ENCODE data around the gene WNT7A.

The WNT7A gene

DNA sequence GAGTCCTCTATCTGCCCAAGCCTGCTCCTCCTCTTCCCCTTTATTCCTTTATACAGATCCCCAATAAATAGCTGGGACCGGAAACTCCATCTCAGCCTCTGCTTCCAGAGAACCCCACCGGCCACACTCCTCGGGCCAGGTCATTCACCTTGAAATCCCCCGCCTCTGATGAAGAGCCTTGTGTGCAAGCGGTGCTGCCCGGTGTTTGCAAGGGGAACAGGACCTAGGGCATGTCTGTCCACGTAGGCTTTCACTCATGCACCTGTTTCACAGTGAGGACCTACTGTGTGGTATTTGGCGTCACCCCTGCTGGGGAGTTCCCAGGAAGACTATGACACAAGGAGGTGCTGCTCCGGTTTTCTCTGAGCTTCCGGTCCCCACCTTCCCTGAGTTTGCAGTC, 54.0 kb downstream of the WNT7A start:
- DNase-seq: no peak

DNA sequence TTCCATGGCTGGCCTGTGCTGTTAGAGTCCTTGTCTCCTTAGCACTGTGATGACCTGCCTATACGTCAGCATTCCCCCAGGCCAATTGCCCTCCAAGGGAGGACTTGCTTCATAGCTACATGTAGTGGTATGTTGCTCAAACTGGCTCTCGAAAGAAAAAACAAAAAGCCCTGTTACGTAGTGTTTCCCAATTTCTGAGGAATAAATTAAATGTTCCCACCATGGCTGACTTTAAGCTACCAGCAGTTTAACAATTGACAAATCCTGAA, 54.6 kb downstream of the WNT7A start:
- no peak for DNase-seq

DNA sequence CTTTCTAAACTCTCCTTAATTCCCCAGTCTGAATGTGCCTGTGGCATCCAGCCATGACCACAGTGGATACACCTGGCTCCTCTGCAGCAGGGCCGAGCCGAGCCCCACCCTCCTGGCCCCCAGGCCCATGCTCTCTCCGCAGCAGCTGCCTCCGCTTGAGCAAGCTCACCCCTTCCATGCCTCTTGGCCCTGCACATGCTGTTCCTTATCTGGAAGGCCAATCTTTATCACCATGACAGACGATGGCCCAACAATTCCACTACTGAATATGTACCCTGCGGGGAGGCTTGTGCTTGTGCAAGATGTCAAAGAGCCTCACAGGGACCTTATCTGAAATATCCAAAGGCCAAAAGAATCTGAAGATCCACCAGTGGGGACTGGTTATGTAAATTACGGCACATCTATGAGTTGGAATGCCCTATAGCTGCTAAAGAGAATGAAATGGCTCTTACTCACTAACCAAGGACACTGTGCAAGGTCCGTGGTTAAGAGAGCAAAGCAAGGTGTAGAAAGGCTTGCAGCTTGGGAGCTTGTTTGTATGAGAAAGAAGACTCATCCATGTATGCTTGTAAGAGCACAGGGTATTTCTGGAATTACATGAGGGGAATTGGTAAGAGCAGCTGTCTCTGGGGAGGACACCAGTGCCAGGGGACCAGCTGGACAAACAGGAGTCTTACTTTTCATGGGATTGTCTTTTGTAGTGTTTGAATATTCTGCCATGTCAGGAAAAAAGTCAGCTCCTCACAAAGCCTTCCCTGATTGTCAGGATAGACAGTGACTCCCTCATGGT, 55.2 kb downstream of the WNT7A start:
- no peak for DNase-seq

DNA sequence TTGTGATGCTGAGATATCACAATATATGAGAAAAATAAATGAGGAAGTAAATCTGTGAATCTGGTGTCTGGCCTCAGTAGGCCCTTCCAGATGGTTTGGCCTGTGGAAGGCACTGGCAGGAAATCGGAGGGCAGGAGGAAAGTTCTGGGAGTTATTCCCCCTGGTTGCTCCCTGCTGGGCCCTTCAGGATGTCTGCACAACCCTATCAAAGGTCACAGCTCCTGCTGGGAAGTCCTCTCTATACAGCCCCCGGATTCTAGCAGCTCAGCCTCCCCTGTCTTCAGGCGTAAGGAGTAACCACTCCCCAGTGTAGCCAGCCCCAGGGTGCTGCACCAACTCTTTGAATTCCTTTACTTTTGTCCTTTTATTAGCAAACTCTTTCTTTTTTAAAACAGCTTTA, 56.2 kb downstream of the WNT7A start:
- no peak for DNase-seq

DNA sequence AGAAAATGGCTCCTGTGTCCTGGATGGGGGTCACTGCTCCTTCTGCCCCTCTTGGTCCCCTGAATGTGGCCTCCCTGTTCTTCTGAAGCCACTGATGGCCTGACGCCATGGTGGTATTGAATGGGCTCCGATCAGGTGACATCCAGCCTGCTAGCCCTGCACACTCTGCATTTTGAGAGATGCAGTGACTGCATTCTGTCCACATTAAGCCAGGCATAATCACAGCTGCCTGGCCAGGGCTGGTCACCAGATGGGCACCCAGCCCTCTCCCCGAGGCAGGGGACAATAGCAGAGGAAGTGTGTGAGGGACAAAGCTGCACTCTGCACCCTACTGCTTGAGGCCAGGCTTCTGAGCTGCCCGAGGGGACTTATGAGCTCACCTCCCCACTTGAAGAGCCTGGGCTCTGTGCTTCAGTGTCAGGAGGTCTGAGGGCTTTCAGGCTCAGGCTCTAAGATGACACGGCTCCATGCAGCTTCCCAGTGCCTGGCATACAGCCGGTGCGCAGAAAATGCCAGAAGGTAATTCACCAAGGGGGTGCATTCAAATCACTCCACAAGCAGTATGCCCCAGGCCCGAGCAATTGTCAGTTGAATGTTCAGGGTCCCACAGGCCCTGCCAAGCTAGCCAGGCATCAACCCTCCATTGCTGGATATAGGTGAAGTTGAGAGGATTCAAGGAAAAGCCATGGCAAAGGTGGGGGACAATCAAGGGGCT, 56.8 kb downstream of the WNT7A start:
- DNase-seq: no peak

DNA sequence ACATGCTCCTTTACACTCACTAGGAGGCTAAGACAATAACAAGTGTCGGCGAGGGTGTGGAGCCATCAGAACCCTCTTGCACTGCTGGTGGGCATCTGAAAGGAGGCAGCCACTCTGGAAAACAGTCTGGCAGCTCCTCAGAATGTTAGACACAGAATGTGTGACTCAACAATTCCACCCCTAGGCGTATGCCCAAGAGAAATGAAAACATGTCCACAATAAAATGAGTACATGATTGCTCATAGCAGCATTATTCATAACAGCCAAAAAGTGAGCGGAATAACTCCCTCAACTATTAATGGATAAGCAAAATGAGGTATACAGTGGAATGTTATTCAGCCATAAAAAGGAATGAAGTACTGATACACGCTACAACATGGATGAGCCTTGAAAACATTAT, 57.8 kb downstream of the WNT7A start:
- DNase-seq: no peak

DNA sequence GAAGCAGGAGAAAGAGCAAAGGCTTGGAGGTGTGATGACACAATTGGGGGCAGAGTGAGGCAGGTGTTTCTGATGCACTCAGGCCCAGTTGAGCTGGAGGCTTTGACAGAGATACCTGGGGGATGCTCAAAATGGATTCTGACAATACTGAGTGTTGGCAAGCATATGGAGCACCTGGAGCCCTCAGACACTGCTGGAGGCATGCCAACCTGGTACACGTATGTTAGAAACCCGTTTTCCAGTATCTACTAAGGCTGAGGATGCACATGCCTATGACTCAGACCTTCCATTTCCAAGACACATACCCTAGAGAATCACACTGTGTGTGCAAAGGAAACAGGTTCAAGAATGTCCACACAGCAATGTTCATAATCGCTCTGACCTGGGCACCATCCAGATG, 58.7 kb downstream of the WNT7A start:
- no peak for DNase-seq

DNA sequence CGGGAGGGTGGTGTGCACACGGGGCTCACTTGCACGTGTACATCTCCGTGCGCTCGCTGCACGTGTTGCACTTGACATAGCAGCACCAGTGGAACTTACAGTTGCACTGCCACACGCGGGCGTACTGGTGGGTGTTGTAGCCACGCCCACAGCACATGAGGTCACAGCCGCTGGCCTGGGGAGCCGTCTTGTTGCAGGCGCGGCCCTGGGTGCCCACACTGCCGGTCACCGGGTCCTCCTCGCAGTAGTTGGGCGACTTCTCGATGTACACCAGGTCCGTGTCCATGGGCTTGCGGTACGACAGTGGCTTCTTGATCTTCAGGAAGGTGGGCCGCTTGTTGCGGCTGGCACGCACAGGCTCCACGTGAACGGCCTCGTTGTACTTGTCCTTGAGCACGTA, 61.0 kb downstream of the WNT7A start:
- DNase-seq: no peak

DNA sequence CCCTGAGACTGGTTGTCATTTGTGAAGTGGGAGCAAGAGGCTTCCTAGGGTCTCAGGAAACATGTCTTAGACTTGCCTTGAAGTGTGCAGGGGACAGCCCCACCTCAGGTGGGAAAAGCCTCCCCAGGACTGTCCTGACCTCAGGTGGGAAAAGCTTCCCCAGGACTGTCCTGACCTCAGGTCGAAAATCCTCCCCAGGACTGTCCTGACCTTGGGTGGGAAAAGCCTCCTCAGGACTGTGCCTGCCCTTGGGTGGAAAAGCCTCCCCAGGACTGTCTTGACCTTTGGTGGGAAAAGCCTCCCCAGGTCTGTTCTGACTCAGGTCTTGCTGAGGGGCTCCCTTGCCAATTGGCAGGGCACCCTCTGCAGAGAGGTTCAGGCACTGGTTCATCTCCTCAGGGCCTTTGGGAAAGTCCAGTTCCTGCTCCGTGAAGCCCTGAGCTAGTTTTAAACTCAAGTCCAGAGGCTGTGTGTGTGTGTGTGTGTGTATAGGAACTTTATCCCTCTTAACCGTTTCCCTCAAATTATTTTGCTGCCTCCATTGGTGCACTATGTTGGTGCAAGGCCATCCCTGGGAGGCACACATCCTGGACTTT, 64.7 kb downstream of the WNT7A start:
- DNase-seq: no peak

DNA sequence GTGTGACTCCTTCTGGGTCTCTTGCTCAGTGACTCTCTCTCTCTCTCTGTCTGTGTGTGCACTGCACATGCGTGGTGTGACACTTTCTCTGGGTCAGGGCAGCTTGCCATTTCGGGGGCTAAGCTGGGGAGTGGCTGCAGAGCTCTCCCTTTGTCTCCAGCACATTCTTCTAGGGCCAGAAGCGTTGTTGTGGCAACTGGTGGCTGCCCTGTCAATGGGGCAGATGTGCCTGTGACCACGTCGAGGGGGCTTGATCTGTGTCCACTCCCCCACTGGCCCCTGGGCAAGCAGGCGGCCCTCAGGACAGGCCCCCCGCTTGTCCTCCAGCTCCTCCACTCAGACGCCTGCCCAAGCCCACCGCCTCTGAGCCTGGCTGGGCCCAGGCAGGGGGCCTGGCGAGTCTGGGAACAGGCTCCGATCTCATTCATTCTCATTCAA, 67.8 kb downstream of the WNT7A start:
- no peak for DNase-seq

DNA sequence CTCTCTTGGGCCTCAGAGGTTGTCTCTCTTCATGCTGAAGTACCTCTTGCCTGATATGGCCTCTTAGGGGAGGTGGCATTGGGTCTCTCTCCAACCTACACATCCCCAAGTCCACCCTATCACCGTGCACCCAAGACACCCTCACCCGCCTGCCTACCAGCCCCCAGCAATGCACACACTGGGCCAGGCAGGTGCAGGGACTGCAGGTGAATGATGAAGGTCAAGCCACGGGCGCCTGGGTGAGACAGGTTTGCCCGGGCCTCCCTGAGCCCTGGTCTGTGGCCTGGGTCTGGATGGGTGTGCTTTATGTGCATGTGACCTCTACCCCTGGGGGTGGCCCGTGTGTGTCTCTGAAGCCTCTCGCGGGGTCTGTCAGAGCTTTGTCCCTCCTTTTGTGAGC, 68.3 kb downstream of the WNT7A start:
- no peak for DNase-seq

DNA sequence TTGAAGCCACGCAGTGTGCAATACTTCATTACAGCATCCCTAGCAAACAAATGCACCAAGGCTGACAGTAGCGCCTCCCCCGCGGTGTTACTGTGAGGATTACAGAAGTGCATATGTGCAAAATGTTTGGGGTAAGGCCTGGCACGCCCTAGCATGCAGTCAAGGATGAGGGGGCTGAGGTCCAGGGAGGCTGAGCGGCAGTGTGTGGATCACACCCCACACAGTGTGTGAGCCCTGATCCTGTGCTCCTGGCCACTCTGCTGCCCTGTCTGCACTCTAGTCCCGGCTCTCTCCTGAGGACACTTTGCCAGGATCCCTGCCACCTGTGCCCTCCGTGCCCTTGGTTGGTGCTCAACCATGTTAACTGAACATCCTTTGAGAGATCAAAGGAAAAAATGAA, 71.3 kb downstream of the WNT7A start:
- DNase-seq: no peak

DNA sequence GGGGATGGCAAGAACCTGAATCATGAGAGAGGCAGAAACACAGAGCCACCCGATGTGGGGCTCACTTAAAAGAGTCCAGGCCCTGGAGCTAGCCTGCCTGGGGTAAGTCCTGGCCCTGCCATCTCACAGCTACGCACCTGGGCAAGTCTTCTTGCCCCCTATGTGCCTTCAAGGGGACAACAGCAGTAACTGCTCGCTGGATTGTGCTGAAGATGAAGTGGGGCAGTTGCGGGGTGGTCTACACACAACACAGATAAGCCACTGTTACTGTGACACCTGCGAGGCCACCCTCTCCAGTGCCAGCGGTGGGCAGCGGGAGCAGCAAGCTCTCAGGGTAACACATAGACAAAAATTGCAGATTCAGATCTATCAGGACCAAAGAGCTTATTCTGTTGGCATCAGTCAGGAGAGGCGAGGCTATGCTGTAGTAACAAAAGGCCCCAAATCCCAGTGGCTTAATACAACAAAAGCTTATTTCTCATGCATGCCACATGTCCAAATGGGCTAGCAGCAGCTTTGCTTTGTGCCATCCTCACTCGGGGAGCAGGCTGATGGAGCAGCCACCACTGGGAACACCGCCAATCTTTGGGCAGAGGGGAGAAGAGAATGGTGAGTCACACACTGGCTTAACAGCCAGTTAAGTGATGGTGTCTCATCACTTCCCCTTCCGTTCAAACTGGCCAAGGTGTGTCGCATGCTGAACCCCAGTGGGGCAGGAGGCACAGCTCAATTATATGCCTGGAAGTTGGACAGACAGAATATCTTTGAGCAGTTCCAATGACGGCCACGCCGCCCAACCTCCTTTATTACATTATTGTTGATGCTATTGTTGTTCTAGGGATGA, 78.3 kb downstream of the WNT7A start:
- DNase-seq: no peak

DNA sequence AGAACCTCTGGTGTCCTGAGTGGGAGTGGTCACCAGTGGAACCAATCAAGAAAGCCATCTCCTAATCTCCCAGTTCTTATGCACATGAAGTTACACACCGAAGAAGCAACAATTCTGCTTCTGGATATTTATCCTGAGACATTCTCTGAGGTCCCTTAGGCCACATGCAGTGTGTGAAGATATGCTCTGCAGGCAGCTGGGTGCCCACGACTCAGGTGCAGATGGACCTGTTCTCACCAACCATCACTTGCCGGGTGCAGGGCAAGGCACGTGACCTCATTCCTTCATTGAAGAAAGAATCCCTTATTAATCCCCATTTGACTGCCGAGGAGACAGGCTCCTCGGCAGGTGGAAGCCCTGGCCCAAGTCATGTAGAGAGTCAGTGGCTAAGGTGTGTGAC, 79.8 kb downstream of the WNT7A start:
- no peak for DNase-seq

DNA sequence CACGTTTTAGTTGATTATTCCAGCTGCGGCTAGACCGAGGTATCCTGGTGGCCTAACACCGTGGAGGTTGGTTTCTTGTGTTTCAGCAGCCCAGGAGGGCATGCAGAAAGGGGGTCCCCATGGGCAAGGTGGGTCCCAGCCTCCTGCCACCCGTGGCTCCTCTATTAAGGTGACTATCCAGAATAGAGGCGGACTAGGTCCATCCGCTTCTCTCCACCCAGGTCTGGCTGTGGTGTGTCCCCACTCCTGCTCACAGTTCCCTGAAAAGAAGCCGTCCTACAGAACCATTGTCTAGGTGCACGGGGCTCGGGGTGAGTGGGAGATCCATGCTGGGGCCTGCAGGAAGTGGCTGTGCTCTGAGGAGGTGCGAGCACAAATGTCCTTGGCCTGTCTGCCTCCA, 81.5 kb downstream of the WNT7A start:
- no peak for DNase-seq

DNA sequence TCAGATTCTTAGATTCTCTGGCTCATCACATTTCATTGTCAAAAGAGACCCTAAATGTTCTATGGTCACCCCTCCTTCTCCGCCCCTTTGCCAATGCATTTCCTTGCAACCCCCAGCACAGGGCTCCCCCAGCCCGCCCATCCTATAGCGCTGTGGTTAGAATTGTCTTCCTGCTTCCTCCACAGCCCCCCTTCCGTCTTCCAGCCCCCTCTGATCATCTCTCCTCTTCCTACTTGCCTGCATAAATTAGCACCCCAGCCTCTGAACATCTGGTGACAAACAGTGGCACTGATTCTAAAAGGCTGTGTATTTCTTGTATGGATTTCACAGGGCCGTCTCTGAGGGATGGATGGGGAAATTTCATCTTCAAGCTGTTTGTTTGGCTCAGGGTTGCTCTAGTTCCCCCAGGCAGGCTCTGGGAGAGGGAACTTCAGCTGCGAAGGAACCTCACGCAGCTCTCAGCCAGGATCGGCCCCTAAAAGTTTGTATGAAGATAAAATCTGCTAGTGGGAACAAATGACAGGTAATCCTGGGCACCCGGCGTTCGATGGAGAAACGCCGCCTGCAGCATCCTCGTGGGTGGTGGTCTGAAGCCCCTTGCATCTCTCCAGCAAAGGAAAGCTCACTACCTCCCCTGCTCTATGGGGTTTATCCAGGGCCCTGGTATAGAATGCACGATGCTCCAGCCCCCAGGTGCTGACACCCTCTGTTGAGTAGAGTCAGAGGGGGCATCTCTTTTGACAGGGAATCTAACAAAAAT, 83.0 kb downstream of the WNT7A start:
- DNase-seq: no peak

DNA sequence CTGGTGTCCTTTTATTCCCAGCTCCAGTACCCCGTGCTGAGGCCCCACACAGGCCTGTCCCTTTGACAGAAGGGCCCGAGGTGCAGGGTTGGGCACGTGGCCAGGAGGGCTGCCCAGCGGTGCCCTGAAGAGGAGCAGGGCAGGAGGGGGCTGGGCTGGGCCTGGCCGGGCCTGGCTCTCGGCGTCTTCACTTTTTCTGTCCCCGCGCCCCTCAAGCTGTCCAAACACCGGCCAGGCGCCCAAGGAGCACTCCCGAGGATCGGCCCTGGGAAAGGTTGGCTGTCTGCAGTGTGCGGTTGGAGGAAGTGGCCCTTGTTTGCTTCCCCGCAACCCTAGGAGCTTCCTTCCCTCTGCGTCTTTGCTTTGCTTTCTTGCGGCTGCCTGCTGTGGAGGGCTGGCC, 84.1 kb downstream of the WNT7A start:
- no peak for DNase-seq

DNA sequence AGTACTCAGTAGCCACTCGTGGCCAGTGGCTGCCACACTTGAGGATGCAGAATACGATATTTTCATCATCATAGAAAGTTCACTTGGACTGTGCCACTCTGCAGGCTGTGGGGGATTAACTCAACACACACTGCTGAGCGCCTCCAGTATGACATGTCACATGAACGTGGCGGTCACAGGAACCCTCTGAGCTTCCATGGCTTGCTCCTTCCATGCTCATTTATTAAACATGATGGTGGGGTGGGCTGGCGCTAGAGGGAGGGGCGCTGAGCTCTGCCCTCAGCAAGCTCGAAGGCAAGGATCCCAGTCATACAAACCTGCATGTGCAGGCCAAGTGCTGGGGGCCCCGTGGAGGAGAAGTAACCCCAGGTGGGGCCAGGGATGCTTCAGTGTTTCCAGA, 85.5 kb downstream of the WNT7A start:
- DNase-seq: no peak

DNA sequence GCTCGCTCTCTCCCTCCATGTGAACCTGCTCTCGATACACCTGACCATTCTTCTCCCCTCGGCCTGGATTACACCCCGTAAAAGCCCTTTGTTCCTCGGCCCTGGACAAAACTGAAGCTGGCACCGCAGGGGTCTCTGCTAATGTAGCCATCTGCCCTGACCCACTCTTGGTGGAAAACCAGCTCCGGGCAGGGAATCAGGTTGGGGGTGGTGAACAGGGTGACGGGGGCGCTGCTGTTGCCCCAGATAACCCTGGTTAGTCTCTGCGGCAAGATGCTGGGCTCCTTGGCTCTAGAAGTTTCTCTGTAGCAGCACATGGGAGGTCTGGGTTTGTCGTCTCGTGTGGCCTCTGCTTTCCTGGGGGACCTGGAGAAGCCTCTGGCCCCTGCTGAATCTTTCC, 86.4 kb downstream of the WNT7A start:
- no peak for DNase-seq

DNA sequence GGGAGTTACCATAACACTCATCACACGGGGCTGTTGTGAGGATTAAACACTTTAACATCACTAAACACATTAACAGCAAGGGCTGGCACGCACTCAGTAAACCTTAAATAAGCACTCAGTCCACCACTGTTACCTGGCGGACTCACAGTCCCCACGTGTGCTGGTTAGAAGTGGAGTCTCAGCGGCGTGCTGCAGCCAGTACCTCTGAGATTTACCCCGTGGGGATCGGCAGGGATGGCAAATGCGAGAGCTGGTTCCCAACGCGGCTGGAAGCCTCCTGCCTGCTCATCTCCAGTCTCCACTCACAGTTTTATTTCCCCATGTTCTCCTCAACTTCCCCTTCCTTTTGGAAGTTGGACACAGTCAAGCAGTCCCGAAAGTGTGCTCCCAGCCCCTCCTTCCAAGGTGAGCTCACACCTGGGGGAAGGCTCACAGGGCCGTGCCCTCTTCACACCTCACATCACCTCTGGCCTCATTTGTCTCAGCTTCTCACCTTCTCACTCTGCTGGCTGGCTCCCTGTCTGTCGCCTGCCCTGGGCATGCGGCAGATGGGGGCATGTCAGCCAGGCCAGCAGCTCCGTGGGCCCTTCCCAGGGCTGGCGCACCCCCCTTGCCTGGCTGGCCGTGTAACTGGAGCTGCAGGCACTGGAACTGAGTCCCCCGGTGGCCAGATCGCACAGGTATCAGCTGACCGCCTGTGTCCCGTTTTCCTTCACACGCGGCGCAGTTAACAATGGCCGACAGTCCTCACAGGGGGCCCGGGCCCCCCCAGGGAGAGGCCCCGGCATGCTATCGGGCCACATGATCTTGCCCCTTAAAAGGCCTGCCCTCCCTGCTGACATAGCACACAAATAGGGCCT, 87.1 kb downstream of the WNT7A start:
- no peak for DNase-seq

DNA sequence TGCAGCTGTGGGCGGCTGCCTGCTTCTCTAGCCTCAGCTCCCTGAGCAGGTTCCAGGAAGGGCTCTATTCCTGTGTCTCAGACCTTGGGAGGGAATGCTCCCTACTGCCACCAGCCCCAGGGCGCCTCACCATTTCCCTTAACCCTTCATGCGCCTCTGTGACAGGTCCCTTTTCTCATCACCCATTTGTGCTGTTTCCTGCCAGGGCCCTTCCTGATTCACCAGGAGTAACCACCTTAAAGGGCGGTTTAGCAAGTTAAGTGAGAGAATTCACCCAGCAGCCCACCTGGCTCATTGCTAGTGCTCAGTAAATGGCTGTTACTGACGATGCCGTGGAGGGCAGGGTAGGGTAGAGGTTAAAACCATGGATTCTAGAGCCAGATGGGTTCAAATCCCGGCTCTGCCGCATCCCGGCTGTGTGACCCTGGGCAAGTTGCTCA, 87.8 kb downstream of the WNT7A start:
- no peak for DNase-seq
